GM12878 (cell line): ENCODE results near the gene USP27X. TPM values are rescaled to one million over a fixed set of nuclear protein-coding genes. Genes with fewer than 3 reads are reported as not detected.

Experiments used
- BACH1 ChIP-seq: fragments of 450-650 bp; IDR thresholded peaks from 2 replicates; pipeline ENCODE4 v1.6.1; 2017; ENCODE audit warnings: mild to moderate bottlenecking, borderline replicate concordance
- BCL3 ChIP-seq: IDR thresholded peaks from 2 replicates; pipeline ENCODE4 v1.6.1; 2011; ENCODE audit warnings: borderline replicate concordance, low read depth, mild to moderate bottlenecking, moderate library complexity, low read length; ENCODE audit not compliant: insufficient read depth, poor library complexity, severe bottlenecking
- CHD1 ChIP-seq: IDR thresholded peaks from 2 replicates; pipeline ENCODE4 v1.6.1; 2012; ENCODE audit warnings: low read depth, low read length, improper control_type of control experiment
- E2F8 ChIP-seq: fragments of 450-650 bp; IDR thresholded peaks from 2 replicates; pipeline ENCODE4 v1.6.1; 2018; ENCODE audit warnings: mild to moderate bottlenecking, low read depth, moderate library complexity; ENCODE audit not compliant: partially characterized antibody
- HCFC1 ChIP-seq: fragments of 150-350 bp; IDR thresholded peaks from 2 replicates; pipeline ENCODE4 v1.6.1; 2014; ENCODE audit warnings: low read length
- HSF1 ChIP-seq: fragments of 150-350 bp; IDR thresholded peaks from 2 replicates; pipeline ENCODE4 v1.6.1; 2014; ENCODE audit warnings: mild to moderate bottlenecking, low read depth, low read length
- JUNB ChIP-seq: IDR thresholded peaks from 2 replicates; pipeline ENCODE4 v1.6.1; 2016; ENCODE audit warnings: antibody characterized with exemption, mild to moderate bottlenecking
- RUNX3 ChIP-seq: IDR thresholded peaks from 2 replicates; pipeline ENCODE4 v1.6.1; 2012; ENCODE audit warnings: low read length, inconsistent platforms
- TCF12 ChIP-seq: IDR thresholded peaks from 2 replicates; pipeline ENCODE4 v1.6.1; 2011; ENCODE audit warnings: low read depth, mild to moderate bottlenecking, low read length
- polyA plus RNA-seq, 11 experiments: library from polyadenylated mRNA; depleted of rRNA in 4 of 11; unstranded in 6 of 11; stranded (reverse) in 5 of 11; fragments of >200 nt; fragmentation: Nextera tagmentation in 4 of 11; fragmentation: Illumina TruSeq in 1 of 11; extraction: Ambion mirVana in 4 of 11; extraction: Trizol in 1 of 11; gene quantifications; 1 replicate in 1 of 11; 2 replicates in 10 of 11; pipeline versions ENCODE4 v1.2.1 to v1.2.3, GENCODE V29; 2011 to 2016; ENCODE audit warnings: inconsistent platforms in 2 of 11, missing spikeins in 2 of 11, low read depth in 1 of 11
- total RNA-seq, 4 experiments: library from RNA; depleted of rRNA in 3 of 4; stranded (reverse); fragments of >200 nt in 3 of 4; fragmentation: Illumina TruSeq in 1 of 4; extraction: Trizol in 1 of 4; gene quantifications; 2 replicates each; pipeline versions ENCODE4 v1.2.1 to v1.2.3, GENCODE V29; 2013 to 2021

The USP27X gene
- total and polyA plus RNA-seq, 10 of the 15 experiments (the other 5 are each of a cell fraction or from before 2014, with no cell fraction given), result 0.09 to 2.0 (median 0.89) TPM; not detected in 1

- TF ChIP-seq TCF12 (no peak), JUNB (no peak), E2F8 (no peak), HCFC1 (no peak), CHD1 (no peak), BACH1 (no peak), HSF1 (no peak), RUNX3 (no peak), BCL3 (no peak)
- TF ChIP-seq, all 136 proteins: peak for 0
Observed at GRCh38 chrX:49880668-49881067, 1.4 kb downstream of the USP27X start (continued).
